ENCODE results near the gene MRPL10. TPM values are rescaled to one million over a fixed set of nuclear protein-coding genes. Genes with fewer than 3 reads are reported as not detected.

The MRPL10 gene
- total RNA-seq, 1 experiment from 2014 or later: 112 TPM

DNA sequence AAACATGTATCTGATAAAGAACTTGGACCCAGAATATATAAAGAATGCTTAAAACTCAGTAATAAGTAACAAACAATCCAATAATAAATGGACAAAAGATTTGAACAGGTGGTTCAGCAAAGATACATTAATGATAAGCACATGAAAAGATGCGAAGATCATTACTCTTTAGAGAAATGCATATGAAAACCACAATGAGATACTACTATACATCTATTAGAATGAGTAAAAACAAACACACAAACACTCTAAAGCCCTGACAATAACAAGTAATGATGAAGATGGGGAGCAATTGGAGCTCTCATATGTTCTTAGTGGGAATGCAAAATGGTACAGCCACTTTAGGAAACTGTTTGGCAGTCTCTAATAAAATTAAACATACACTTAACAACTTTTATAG is 38.9 kb downstream of the MRPL10 start:
- TF ChIP-seq CBX3 (IDR thresholded peaks at IDR 0.05; ENCODE audit: low read depth) (no peak), CEBPB (IDR thresholded peaks at IDR 0.05; ENCODE audit: low read depth) (no peak), FOSL1 (IDR thresholded peaks at IDR 0.05; ENCODE audit: low read depth) (no peak), YY1 (IDR thresholded peaks at IDR 0.05; ENCODE audit: extremely low read depth, insufficient replicate concordance, low read depth, low read length) (no peak), SRF (IDR thresholded peaks at IDR 0.05; ENCODE audit: low read depth) (no peak)
- TF ChIP-seq, protein P1, sequence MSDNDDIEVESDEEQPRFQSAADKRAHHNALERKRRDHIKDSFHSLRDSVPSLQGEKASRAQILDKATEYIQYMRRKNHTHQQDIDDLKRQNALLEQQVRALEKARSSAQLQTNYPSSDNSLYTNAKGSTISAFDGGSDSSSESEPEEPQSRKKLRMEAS (IDR thresholded peaks at IDR 0.05): no peak
- Histone ChIP-seq H3K79me2 (ENCODE audit: insufficient read depth, low read length) (no peaks in the 10 kb centered on the region), H2AFZ (ENCODE audit: low read depth, low read length, poor library complexity, severe bottlenecking) (no peak overlapping the region), H3K9me3 (ENCODE audit: control insufficient read depth in 1 of 2, insufficient read depth in 1 of 2, low read depth in 1 of 2, low read length in 2 of 2) (no peaks in the 10 kb centered on the region), H3K4me3 (replicated peaks in 1 of 2; ENCODE audit: low read depth in 1 of 2, low read length in 2 of 2) (no peak overlapping the region), H3K9ac (ENCODE audit: low read length) (no peak overlapping the region), H3K27me3 (ENCODE audit: insufficient read depth, low read length) (peaks cover 63% of the 10 kb centered on the region), H3K36me3 (ENCODE audit: control insufficient read depth in 1 of 2, insufficient read depth in 2 of 2, low read length in 2 of 2) (no peaks in the 10 kb centered on the region), H4K20me1 (ENCODE audit: insufficient read depth) (no peaks in the 10 kb centered on the region), H3K4me2 (ENCODE audit: low read length) (no peak overlapping the region), H3K4me1 (ENCODE audit: control insufficient read depth in 1 of 2, insufficient read depth in 2 of 2, low read length in 2 of 2) (peaks cover 0 to 4% of the 10 kb centered on the region in 2 experiments; a peak in 1 of 4 replicates), H3K9me2 (ENCODE audit: insufficient read depth) (no peaks in the 10 kb centered on the region), H3K27ac (ENCODE audit: low read depth, low read length) (no peak overlapping the region)
- no TSS peak for BruUV-seq (replicated peaks)
- intact Hi-C loops (cut with micrococcal nuclease): loop anchor here (5.0 kb wide), 1 partner anchor 40 kb away; no protein-coding TSS in a partner anchor
- no peak for DNase-seq (ENCODE audit: low read depth, low spot score)
- ChIA-PET RAD21 (ENCODE audit: low non-redundant PET in 1 of 2, low total read pairs in 2 of 2, uncharacterized antibody in 2 of 2, unreplicated experiment in 2 of 2) (no interaction called here), CTCF (no interaction called here), POLR2A (no interaction called here)
- ATAC-seq: no peak

DNA sequence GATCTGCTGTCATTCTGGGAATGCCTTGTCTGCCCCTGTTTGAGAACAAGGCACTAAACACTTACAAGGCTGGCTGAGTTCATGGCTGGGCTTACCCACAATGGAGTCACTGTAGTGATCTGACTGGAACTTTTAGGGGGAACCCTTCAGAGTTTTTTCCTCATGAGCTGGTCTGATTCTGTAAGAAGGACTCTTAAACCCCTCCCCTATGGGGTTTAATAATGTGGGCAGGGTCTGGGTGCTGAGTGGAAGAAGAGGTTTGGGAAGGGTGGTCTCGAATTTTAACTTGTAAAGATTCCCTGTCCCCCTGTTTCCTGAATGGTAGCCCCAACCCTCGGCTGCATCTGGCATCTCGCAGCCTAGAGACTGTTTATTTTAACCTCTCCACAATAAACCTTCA is 40.3 kb downstream of the MRPL10 start:
- TF ChIP-seq SIN3A (IDR thresholded peaks at IDR 0.05; ENCODE audit: low read depth): no peak
- TF ChIP-seq, protein P2, sequence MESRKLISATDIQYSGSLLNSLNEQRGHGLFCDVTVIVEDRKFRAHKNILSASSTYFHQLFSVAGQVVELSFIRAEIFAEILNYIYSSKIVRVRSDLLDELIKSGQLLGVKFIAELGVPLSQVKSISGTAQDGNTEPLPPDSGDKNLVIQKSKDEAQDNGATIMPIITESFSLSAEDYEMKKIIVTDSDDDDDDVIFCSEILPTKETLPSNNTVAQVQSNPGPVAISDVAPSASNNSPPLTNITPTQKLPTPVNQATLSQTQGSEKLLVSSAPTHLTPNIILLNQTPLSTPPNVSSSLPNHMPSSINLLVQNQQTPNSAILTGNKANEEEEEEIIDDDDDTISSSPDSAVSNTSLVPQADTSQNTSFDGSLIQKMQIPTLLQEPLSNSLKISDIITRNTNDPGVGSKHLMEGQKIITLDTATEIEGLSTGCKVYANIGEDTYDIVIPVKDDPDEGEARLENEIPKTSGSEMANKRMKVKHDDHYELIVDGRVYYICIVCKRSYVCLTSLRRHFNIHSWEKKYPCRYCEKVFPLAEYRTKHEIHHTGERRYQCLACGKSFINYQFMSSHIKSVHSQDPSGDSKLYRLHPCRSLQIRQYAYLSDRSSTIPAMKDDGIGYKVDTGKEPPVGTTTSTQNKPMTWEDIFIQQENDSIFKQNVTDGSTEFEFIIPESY (IDR thresholded peaks at IDR 0.05; ENCODE audit: extremely low read depth, insufficient replicate concordance, low read length): no peak
- no peak for TF ChIP-seq YY1 (IDR thresholded peaks at IDR 0.05; ENCODE audit: extremely low read depth, insufficient replicate concordance, low read depth, low read length)
- no peak for TF ChIP-seq ELF1 (IDR thresholded peaks at IDR 0.05; ENCODE audit: borderline replicate concordance, low read depth)
- TF ChIP-seq EZH2phosphoT487 (IDR thresholded peaks at IDR 0.05; ENCODE audit: borderline replicate concordance): no peak
- TF ChIP-seq, protein P3, sequence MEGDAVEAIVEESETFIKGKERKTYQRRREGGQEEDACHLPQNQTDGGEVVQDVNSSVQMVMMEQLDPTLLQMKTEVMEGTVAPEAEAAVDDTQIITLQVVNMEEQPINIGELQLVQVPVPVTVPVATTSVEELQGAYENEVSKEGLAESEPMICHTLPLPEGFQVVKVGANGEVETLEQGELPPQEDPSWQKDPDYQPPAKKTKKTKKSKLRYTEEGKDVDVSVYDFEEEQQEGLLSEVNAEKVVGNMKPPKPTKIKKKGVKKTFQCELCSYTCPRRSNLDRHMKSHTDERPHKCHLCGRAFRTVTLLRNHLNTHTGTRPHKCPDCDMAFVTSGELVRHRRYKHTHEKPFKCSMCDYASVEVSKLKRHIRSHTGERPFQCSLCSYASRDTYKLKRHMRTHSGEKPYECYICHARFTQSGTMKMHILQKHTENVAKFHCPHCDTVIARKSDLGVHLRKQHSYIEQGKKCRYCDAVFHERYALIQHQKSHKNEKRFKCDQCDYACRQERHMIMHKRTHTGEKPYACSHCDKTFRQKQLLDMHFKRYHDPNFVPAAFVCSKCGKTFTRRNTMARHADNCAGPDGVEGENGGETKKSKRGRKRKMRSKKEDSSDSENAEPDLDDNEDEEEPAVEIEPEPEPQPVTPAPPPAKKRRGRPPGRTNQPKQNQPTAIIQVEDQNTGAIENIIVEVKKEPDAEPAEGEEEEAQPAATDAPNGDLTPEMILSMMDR (IDR thresholded peaks at IDR 0.05 in 2 of 3, conservative IDR thresholded peaks at IDR 0.05 in 1 of 3; ENCODE audit: borderline replicate concordance in 1 of 3, insufficient read depth in 1 of 3, low read depth in 2 of 3, low read length in 2 of 3): no peak
- Histone ChIP-seq H3K9me2 (ENCODE audit: insufficient read depth) (no peaks in the 10 kb centered on the region), H3K9me3 (ENCODE audit: control insufficient read depth in 1 of 2, insufficient read depth in 1 of 2, low read depth in 1 of 2, low read length in 2 of 2) (no peaks in the 10 kb centered on the region), H3K4me3 (replicated peaks in 1 of 2; ENCODE audit: low read depth in 1 of 2, low read length in 2 of 2) (no peak overlapping the region), H3K36me3 (ENCODE audit: control insufficient read depth in 1 of 2, insufficient read depth in 2 of 2, low read length in 2 of 2) (no peaks in the 10 kb centered on the region), H4K20me1 (ENCODE audit: insufficient read depth) (no peaks in the 10 kb centered on the region), H3K9ac (ENCODE audit: low read length) (no peak overlapping the region), H2AFZ (ENCODE audit: low read depth, low read length, poor library complexity, severe bottlenecking) (no peak overlapping the region), H3K27me3 (ENCODE audit: insufficient read depth, low read length) (peaks cover 63% of the 10 kb centered on the region), H3K4me2 (ENCODE audit: low read length) (no peak overlapping the region), H3K4me1 (ENCODE audit: control insufficient read depth in 1 of 2, insufficient read depth in 2 of 2, low read length in 2 of 2) (peaks cover 0 to 4% of the 10 kb centered on the region in 2 experiments; a peak in 1 of 4 replicates), H3K79me2 (ENCODE audit: insufficient read depth, low read length) (no peaks in the 10 kb centered on the region), H3K27ac (ENCODE audit: low read depth, low read length) (no peak overlapping the region)
- intact Hi-C loops (cut with micrococcal nuclease): loop anchor here (5.0 kb wide), 1 partner anchor 39 kb away; no protein-coding TSS in a partner anchor
- POLR2A ChIA-PET: no interaction called here
- no peak for DNase-seq (ENCODE audit: low read depth, low spot score)
- RAD21 ChIA-PET (ENCODE audit: low non-redundant PET in 1 of 2, low total read pairs in 2 of 2, uncharacterized antibody in 2 of 2, unreplicated experiment in 2 of 2): no interaction called here
- BruUV-seq (replicated peaks): no TSS peak
- no peak for ATAC-seq
- CTCF ChIA-PET: no interaction called here

All from HCT116 (cell line).